Epidermal melanocyte (primary cell): Measurements from ENCODE around the gene ZDHHC4.
"Not testable (repeated sequence)": the region's sequence is repeated elsewhere in the genome, so short reads cannot be mapped to it uniquely, and the experiment has no call there.

Experiments used
- DNase-seq: peaks from one replicate; pipeline ENCODE4 v3.0.0; 2011; ENCODE audit warnings: low spot score; ENCODE audit not compliant: insufficient read length

Gene ZDHHC4

GRCh38 chr7:6634021-6634420 is 56.8 kb downstream of the ZDHHC4 start:
- no peak for DNase-seq

DNA sequence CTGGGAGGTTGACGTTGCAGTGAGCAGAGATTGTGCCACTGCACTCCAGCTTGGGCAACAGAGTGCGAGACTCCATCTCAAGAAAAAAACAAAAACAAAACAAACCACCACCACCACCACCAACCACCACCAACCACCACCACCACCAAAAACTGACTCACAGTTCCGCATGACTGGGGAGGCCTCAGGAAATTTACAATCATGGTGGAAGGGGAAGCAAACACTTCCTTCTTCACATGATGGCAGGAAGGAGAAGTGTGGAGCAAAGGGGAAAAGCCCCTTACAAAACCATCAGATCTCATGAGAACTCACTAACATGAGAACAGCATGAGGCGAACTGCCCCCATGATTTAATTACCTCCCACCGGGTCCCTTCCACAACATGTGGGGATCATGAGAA is 57.7 kb downstream of the ZDHHC4 start:
- DNase-seq = not testable (repeated sequence)

DNA sequence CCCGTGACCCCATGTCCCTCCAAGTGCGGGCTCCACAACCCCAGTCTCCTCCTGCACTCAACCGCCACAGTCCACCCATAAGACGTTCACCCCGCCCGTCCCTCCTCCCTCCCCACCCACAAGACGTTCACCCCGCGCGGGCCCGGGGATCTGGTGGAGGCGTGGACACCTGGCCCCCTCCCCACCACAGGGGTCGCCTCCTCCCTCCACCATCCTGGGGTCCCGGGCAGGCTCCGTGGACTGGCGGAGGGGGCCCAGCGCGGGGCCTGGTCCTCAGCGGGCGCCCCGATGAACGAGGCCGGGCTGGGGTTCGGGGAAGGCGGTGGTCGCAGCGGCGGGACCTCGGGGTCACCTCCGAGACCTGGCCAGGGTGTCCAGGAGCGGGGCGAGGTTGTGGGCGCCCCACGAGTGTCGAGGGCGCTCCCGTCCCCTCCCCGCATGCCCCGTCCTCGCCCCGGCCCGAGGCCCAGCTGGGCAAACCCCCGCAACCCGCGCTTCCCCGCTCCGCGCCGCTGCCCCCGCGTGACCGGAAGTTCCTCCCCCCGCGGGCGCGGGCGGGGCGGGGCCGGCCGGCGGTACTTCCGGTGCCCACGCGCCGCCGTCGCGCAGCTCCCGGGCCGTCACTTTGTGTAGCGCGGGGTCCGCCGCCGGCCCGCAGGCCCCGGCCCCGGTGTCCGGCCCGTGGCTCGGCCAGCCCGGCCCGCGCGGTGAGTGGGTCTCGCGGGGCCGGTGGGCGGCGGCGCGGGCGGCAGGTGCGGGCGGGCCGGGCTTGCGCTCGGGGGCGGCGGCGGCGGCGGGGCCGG is 59.7 kb downstream of the ZDHHC4 start, which contains the start of gene ZNF316:
Gene ZNF316 (plus strand): TSS at position 578 of the 803 bp plus-strand sequence. CDS start 5,092 bp downstream, outside the sequence.
- DNase-seq = peak; percentile 88

DNA sequence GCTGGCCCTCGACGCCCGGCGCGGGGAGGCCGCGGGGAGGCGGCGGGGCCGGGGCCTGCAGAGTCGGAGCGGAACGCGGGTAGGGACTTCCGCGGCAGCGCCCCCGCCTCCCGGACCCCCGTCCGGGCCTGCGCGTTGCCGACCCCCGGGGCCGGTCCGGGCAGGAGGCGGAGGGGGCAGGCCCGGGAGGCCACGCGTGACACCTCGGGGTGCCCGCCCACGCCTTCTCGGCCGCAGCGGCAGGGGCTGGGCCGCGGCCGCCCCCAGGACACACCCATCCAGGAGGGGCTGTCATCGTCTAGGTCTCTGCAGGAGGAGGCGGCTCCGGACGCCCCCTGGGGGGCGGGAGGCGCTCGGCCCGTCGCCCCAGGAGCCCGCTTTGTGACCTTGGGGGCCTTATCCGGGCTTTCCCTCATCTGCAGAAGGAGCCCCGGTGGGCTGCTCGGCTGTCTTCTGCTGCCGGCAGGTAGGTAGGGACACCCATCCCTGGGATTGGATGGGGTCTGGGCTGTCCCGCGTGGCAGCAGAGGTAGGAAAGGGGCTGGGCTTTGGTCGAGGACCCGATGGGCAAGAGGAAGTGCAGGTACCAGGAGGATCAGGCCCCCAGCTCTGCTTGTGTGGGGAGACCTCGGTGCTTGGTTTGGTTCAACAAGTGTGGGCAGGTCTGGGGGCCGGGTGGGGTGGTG is 60.4 kb downstream of the ZDHHC4 start:
- DNase-seq = no peak
